ENCODE data around the gene NUDT16L1. TPM values are rescaled to one million over a fixed set of nuclear protein-coding genes. Genes with fewer than 3 reads are reported as not detected.

Gene NUDT16L1
- total and polyA plus RNA-seq, 2 of the 13 experiments (the other 11 are each of a cell fraction or from before 2014, with no cell fraction given) = 28.0 to 40.5 TPM

GRCh38 chr16:4693296-4693955 lies at the start of gene NUDT16L1 (continued):
- TF ChIP-seq ZNF382 (CRISPR knock-in tag; IDR thresholded peaks at IDR 0.05; ENCODE audit: borderline replicate concordance) = no peak
- peak; percentile 51; the same call in 1 of the 2 replicates for TF ChIP-seq NRL (CRISPR knock-in tag; IDR thresholded peaks at IDR 0.05; ENCODE audit: borderline replicate concordance)
- no peak for TF ChIP-seq CHD4 (IDR thresholded peaks at IDR 0.05; ENCODE audit: borderline replicate concordance, low read length)
- TF ChIP-seq KMT2A (CRISPR knock-in tag; IDR thresholded peaks at IDR 0.05) = no peak
- no peak for TF ChIP-seq ZNF629 (CRISPR knock-in tag; conservative IDR thresholded peaks at IDR 0.05)
- TF ChIP-seq RBFOX2 (IDR thresholded peaks at IDR 0.05; ENCODE audit: low read depth, low read length) = peak; percentile 91
- TF ChIP-seq MED1 (CRISPR knock-in tag; IDR thresholded peaks at IDR 0.05) = no peak; the same call in none of the 2 replicates
- 0 out of 2 replicates have a peak, but pooled peaks have one; percentile 42 for TF ChIP-seq MXD4 (CRISPR knock-in tag; IDR thresholded peaks at IDR 0.05)
- peak; percentile 65 for TF ChIP-seq ARNT2 (CRISPR knock-in tag; IDR thresholded peaks at IDR 0.05; ENCODE audit: low read depth)
- TF ChIP-seq AHR (CRISPR knock-in tag; IDR thresholded peaks at IDR 0.05) = peak; percentile 40; the same call in 1 of the 2 replicates
- peak; percentile 84; the same call in 1 of the 3 replicates for TF ChIP-seq MXI1 (IDR thresholded peaks at IDR 0.05; ENCODE audit: borderline replicate concordance, low read depth, low read length)
- 0 out of 2 replicates have a peak, but pooled peaks have one; percentile 10 for TF ChIP-seq ZNF234 (CRISPR knock-in tag; conservative IDR thresholded peaks at IDR 0.05)
- no peak for TF ChIP-seq NR2F2 (IDR thresholded peaks at IDR 0.05; ENCODE audit: borderline replicate concordance, low read depth)
- no peak for TF ChIP-seq CEBPG (CRISPR knock-in tag; IDR thresholded peaks at IDR 0.05)
- TF ChIP-seq ETV6 (CRISPR knock-in tag; conservative IDR thresholded peaks at IDR 0.05) = no peak
- TF ChIP-seq GZF1 (CRISPR knock-in tag; IDR thresholded peaks at IDR 0.05) = no peak; the same call in 1 of the 2 replicates
- no peak for TF ChIP-seq ZNF850 (CRISPR knock-in tag; conservative IDR thresholded peaks at IDR 0.05)
- TF ChIP-seq TBP (CRISPR knock-in tag; IDR thresholded peaks at IDR 0.05) = no peak
- no peak for TF ChIP-seq IKZF5 (CRISPR knock-in tag; IDR thresholded peaks at IDR 0.05)
- no peak for TF ChIP-seq MAFK (conservative IDR thresholded peaks at IDR 0.05 in 1 of 2, IDR thresholded peaks at IDR 0.05 in 1 of 2; ENCODE audit: low read length in 2 of 2)
- TF ChIP-seq AFF4 (CRISPR knock-in tag; IDR thresholded peaks at IDR 0.05) = no peak
- TF ChIP-seq ZNF766 (CRISPR knock-in tag; IDR thresholded peaks at IDR 0.05; ENCODE audit: borderline replicate concordance) = 0 out of 2 replicates have a peak, but pooled peaks have one; percentile 21
- no peak for TF ChIP-seq ZNF709 (CRISPR knock-in tag; IDR thresholded peaks at IDR 0.05)
- TF ChIP-seq CENPBD1 (CRISPR knock-in tag; IDR thresholded peaks at IDR 0.05; ENCODE audit: borderline replicate concordance, low read depth) = no peak; the same call in 1 of the 2 replicates
- TF ChIP-seq PRMT3 (CRISPR knock-in tag; IDR thresholded peaks at IDR 0.05; ENCODE audit: borderline replicate concordance, low read depth) = peak; percentile 62; the same call in 1 of the 2 replicates
- no peak for TF ChIP-seq ZNF550 (CRISPR knock-in tag; IDR thresholded peaks at IDR 0.05; ENCODE audit: borderline replicate concordance)
- TF ChIP-seq RBAK (CRISPR knock-in tag; IDR thresholded peaks at IDR 0.05) = no peak

Measured in HepG2 (cell line).